Frontal cortex (tissue), 4 donors: ENCODE data around the gene RTN4. TPM values are rescaled to one million over a fixed set of nuclear protein-coding genes. Genes with fewer than 3 reads are reported as not detected.

Experiments used
- DNase-seq, 2 donors: peaks; one replicate each; pipeline ENCODE4 v3.0.0; 2012; ENCODE audit warnings: low spot score in 2 of 2
- FAIRE-seq: peaks from 2 replicates; lab custom pipeline; 2012; peaks lifted over from hg19 to GRCh38; lab: Jason Lieb, UNC
- total RNA-seq: library from RNA; depleted of rRNA; stranded (reverse); fragments of >200 nt; gene quantifications from one replicate; pipeline ENCODE4 v1.2.3, GENCODE V29; 2014
- donor health status: control.
- donor health status: control.
- donor health status: control.

The RTN4 gene
- total RNA-seq, 1 donor from 2014 or later: 726 TPM

DNA sequence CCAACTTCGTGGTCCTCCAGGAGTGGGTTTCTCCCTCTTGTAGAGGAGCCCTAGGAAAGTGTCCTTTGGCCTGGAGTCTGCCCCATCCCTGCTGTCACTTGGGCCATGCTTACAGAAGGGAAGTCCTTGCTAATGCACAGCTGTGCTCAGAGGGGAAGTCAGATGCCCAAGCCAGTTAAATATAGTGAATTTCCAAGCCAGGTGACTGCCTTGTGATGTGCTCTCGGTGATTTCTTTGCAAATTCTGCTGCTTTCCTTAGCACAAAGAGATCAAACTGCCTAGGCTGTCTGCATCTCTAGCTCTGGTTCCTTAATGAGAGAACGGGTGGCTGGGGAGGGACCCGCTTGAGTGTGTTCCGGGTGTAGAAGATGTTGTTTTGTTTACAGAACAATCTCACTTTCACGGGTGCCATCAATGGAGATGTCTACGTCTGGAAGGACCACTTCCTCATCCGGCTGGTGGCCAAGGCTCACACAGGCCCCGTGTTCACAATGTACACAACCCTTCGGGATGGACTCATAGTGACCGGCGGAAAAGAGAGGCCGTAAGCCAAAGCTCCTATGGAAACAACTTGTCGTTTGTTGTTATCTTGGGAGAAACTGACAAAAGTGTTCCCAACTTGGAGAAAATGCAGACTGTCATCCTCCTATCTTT lies 91.4 kb downstream of the RTN4 start:
- no peak for FAIRE-seq

GRCh38 chr2:54957321-54957999 lies 92.8 kb downstream of the RTN4 start:
- DNase-seq (no peak), FAIRE-seq (no peak)

More for the DNA sequence above, 91.4 kb downstream of the RTN4 start:
- no peak for DNase-seq

DNA sequence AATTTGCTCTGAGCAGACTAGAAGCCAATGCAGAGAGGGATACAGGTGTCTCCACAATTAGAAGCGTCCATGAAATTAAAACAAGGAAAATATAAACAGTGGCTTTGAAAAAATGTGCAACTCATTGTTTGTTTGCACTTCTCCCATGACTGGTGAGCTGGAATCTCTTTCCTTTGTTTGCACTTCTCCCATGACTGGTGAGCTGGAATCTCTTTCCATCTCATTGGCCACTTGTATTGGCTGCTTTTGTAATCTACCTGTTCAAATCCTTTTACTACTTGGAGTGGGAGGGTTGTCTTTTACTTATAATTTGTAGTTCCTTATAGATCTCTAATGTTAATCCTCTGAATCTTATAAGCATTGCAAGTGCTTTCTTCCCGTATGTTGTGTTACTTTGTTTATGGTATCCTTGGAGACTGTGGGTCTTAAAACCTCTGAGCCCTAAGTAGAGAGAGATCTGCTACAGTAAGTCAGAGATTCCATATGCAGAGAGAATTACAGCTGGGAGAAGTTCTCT lies 94.1 kb downstream of the RTN4 start:
- DNase-seq (no peak), FAIRE-seq (no peak)

GRCh38 chr2:54955358-54956110 lies 94.7 kb downstream of the RTN4 start:
- DNase-seq (no peak), FAIRE-seq (no peak)

GRCh38 chr2:54954705-54955357 lies 95.4 kb downstream of the RTN4 start:
- DNase-seq (no peak), FAIRE-seq (no peak)

DNA sequence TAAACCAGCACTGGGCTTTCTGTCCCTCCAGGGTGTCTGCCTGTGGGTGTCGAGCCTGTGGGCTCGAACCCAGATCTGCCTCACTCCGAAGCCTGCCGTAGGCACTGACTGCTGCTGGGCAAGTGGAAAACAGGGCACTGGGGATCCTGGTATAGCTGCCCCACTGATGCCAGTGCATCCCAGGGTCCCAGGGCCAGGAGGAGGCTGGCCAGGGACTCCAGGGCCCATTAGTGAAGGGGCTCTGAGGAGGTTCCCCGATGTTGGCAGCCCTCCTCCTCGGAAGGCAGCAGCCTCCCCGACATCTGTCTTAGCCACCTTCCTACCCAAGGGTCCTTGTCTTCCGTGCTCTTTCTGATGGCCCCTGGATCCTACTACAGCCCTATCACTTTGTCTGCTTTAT lies 96.1 kb downstream of the RTN4 start:
- FAIRE-seq (no peak), DNase-seq (no peak)

DNA sequence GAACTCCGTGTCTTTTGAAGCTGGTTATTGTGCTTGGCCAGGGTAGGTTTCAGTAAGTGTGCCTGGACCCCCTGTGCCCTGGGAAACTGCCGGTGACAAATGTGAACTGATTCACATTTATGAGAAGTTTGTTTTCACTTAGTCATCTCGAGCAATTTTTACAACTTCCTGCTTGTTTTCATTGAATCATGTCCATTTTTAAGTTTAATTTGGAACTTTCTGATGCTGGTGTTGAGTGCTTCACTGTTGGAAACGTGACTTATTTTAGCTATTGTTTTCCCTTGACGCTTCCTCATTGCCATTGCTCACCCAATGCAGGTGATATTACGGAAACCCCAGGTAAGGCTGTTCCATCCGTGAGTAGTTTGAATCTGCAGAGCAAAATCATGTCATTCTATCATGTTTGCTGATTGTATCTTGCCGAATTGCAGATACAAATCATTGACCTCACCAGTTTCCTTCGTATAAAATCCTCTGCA lies 97.2 kb downstream of the RTN4 start:
- no peak for DNase-seq
- no peak for FAIRE-seq

DNA sequence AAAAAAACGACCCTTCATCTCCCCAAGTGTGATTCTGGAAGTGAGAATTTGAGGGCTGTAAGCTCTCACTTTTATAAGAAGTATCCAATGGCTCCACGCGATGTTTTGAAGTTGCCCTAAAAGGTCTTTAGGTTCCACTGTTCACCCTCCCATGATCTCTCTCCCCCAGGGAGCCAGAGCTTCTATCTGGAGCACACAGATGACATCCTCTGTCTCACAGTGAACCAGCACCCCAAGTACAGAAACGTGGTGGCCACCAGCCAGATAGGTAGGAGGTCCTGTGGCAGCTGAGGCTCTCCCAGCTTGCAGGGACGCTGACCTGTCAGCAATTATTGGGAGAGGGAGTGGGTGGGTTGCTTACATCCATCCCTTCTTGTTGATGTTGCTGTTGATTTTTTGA lies 97.8 kb downstream of the RTN4 start:
- DNase-seq: no peak
- FAIRE-seq: no peak

DNA sequence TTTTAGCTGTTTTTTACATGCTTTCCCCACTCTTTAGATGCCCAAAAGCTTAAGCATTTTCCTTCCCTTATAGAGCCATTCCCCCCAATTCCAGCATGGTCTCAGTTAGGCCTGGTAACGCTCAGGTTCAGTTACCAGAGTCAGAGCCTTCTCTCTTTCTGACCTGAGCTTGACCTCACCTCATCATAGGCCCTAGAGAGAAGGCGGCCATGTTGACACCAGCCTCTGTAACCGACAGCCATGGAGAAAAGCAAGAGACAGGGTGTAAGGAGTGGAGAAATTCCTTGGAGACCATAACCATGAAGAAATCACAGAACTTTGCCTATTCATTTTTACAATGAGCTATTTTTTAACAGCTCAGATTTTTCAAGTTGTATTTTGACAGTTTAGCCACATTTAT lies 99.4 kb downstream of the RTN4 start:
- DNase-seq: no peak
- no peak for FAIRE-seq

DNA sequence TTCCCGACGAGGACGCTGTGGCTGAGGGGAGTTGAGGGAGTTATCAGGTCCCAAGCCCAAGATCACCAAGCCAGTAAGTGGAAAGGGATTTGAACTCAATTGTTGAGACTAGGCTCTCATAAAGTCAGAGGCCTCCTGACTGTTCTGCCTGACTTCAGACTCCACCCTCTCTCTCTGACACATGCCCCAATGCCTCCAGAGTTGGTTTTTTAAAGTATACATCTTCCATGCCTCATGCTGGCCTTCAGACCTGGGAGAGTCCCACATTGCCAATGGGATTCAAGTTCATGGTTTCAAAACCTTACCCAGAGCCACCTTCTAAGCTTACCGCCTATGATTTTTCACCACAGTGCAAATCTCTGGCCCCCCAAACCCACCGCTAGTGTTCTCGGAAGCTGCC lies 100.8 kb downstream of the RTN4 start:
- FAIRE-seq: no peak
- no peak for DNase-seq

DNA sequence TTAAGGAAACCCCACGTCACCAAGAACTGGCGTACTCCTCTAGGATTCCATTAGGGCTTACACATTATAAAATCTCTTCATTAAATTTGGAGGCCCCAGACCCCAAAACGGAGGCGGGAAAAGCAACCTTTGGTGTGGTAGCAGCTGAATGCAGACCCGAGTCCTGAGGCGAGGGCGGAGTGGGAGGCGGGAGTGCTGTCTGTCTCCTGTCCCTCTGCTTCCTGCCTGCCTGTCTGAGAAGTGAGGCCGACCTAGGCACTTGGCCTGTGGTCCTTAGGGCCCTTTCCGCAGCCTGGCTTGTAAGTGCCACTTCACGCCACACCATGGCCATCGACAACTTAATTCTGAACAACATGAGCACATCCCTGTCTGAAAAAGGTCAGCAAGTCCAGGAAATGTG lies 102.1 kb downstream of the RTN4 start:
- DNase-seq (no peak), FAIRE-seq (no peak)

DNA sequence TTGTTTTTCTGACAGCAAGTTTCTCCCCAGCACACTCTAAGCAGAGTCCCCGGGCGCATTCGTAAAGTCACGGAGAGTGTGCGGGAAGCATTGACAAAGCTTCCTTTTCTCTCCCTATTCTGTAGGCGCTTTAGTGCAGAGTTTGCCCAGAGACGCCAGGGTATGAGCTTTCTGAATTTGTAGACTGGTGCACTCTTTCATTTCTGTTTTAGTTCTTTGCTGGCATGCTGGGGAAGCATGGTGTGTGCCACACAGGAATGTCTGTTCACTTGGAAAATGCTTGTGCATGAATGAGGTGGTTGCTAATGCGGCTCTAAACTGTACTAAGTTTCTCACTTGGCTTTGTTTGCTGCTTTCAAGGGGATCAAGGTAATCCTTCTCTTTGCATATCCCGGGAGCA lies 102.6 kb downstream of the RTN4 start:
- DNase-seq (no peak), FAIRE-seq (no peak)

DNA sequence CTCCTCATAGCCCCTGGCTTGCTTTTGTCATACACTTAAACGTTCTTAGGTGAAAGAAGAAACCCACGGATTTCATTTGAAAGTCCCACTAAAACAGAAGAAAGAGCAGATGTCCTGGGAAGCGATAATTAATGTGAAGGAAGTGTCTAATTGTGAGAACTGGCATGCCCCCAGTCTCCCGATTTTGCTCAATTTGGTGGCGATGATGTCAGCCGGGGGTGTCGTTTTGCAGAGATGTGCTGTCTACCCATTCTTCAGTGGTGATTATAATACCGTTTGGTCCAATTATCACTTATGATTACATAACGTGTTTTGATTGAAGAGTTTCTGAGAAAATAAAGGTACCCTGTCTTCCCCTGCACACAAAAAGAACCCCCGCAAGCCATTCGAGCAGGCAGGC lies 103.1 kb downstream of the RTN4 start:
- FAIRE-seq: no peak
- DNase-seq: no peak

- DNase-seq (no peak), FAIRE-seq (no peak)
These were observed 103.9 kb downstream of the RTN4 start for GRCh38 chr2:54946220-54946805.

GRCh38 chr2:54945391-54946219 lies 104.6 kb downstream of the RTN4 start:
- FAIRE-seq (no peak), DNase-seq (no peak)

GRCh38 chr2:54944724-54945326 lies 105.4 kb downstream of the RTN4 start:
- no peak for DNase-seq
- FAIRE-seq: no peak

- DNase-seq (no peak), FAIRE-seq (no peak)
These were observed 107.9 kb downstream of the RTN4 start for GRCh38 chr2:54942373-54942772.

DNA sequence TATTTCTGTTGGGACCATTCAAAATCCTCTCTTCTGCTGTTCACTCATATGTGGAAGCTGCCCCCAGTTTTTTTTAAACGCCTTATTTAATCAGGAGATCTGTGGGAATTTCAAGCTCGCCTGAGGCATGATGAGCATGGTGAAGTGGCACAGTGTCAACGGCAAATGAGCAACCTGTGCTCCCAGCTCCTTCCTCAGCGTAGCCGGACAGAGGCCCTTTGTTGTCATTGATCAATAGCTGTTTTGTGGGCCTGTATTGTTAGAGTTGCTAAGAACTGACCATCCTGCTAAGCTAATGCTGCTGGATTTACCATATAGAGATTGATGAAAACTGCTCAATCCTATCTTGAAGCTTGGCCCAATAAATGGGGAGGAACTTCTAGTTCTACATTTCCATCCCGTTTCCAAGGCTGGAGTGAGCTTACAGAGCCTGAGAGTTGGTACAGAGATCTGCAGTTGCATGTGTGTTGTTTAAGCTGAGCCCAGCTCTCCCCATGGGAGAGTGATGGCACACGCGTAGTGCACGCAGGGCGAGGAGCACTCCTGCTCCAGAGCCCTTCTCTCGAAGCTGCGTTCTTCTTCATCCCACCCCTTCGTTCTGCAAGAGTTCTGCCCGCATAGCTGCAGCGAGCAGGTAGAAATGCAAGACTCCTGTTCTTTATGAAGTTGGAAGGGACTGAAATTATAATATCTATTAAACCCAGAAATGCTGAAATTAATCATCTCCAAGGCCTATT lies 108.8 kb downstream of the RTN4 start:
- no peak for FAIRE-seq
- no peak for DNase-seq
